Neuronal stem cell (in vitro differentiated cells): ENCODE measurements around the gene GGT6.
A peak's percentile ranks its signal among the peaks of the same experiment; 100 is the strongest.

Experiments
- DNase-seq: peaks from one replicate; pipeline ENCODE4 v3.0.0-alpha.2; 2013; ENCODE audit warnings: low spot score
- H2AFZ ChIP-seq: one replicate; pipeline ENCODE4 v1.6.1; 2013; ENCODE audit warnings: mild to moderate bottlenecking, low read length, inconsistent platforms
- H2AK5ac ChIP-seq: 2 replicates; pipeline ENCODE4 v1.6.1; 2013; ENCODE audit warnings: low read depth, mild to moderate bottlenecking, inconsistent platforms, low read length, moderate library complexity, mixed read lengths
- H2BK120ac ChIP-seq: 2 replicates; pipeline ENCODE4 v1.6.1; 2013; ENCODE audit warnings: low read depth, mild to moderate bottlenecking, inconsistent platforms, low read length, moderate library complexity, mixed read lengths
- H2BK12ac ChIP-seq: one replicate; pipeline ENCODE4 v1.6.1; 2013; ENCODE audit warnings: low read length, inconsistent platforms
- H2BK15ac ChIP-seq: 2 replicates; pipeline ENCODE4 v1.6.1; 2013; ENCODE audit warnings: mild to moderate bottlenecking, low read length, inconsistent platforms, mixed read lengths
- H2BK5ac ChIP-seq: one replicate; pipeline ENCODE4 v1.6.1; 2013; ENCODE audit warnings: inconsistent platforms, mild to moderate bottlenecking, low read length, moderate library complexity
- H3K14ac ChIP-seq: one replicate; pipeline ENCODE4 v1.6.1; 2013; ENCODE audit warnings: low read length, inconsistent platforms
- H3K18ac ChIP-seq: 2 replicates; pipeline ENCODE4 v1.6.1; 2013; ENCODE audit warnings: low read length, inconsistent platforms
- H3K23ac ChIP-seq: 2 replicates; pipeline ENCODE4 v1.6.1; 2013; ENCODE audit warnings: low read depth, mild to moderate bottlenecking, mixed read lengths, low read length, inconsistent platforms; ENCODE audit not compliant: poor library complexity
- H3K27ac ChIP-seq: replicated peaks from 3 replicates; pipeline ENCODE4 v1.5.1; 2013; ENCODE audit warnings: low read length, inconsistent platforms
- H3K27me3 ChIP-seq, 3 experiments: 2 replicates each; pipeline ENCODE4 v1.6.1; 2013; ENCODE audit warnings: low read length in 3 of 3, mild to moderate bottlenecking in 2 of 3, inconsistent platforms in 1 of 3, low read depth in 1 of 3, mixed read lengths in 1 of 3, moderate library complexity in 1 of 3; ENCODE audit not compliant: control insufficient read depth in 3 of 3, insufficient read depth in 3 of 3
- H3K36me3 ChIP-seq, 2 donors: replicated peaks in 1 of 2; 2 replicates each; pipeline ENCODE4 v1.6.1; 2013; ENCODE audit warnings: low read length in 2 of 2; ENCODE audit not compliant: control insufficient read depth in 2 of 2, insufficient read depth in 2 of 2
- H3K4ac ChIP-seq: 2 replicates; pipeline ENCODE4 v1.6.1; 2013; ENCODE audit warnings: inconsistent platforms, mild to moderate bottlenecking, low read length, moderate library complexity
- H3K4me1 ChIP-seq, 2 donors: 1 replicate in 1 of 2; 2 replicates in 1 of 2; pipeline ENCODE4 v1.6.1; 2013; ENCODE audit warnings: low read length in 2 of 2, low read depth in 1 of 2; ENCODE audit not compliant: control insufficient read depth in 2 of 2, insufficient read depth in 1 of 2
- H3K4me2 ChIP-seq: one replicate; pipeline ENCODE4 v1.6.1; 2013; ENCODE audit warnings: mild to moderate bottlenecking, low read length, inconsistent platforms; ENCODE audit not compliant: insufficient read depth, poor library complexity, severe bottlenecking
- H3K4me3 ChIP-seq, 2 donors: 2 replicates each; pipeline ENCODE4 v1.5.1; 2013; ENCODE audit warnings: low read length in 2 of 2, mild to moderate bottlenecking in 2 of 2, inconsistent platforms in 1 of 2, moderate library complexity in 1 of 2
- H3K79me1 ChIP-seq: one replicate; pipeline ENCODE4 v1.6.1; 2013; ENCODE audit warnings: low read depth, mild to moderate bottlenecking, inconsistent platforms, low read length, moderate library complexity
- H3K9ac ChIP-seq: one replicate; pipeline ENCODE4 v1.6.1; 2013; ENCODE audit warnings: mild to moderate bottlenecking, low read depth, low read length, inconsistent platforms; ENCODE audit not compliant: poor library complexity
- H3K9me3 ChIP-seq, 2 donors: replicated peaks in 1 of 2; 2 replicates each; pipeline versions ENCODE3 to v1.6.1; 2013; ENCODE audit warnings: low read length in 2 of 2, mild to moderate bottlenecking in 2 of 2, inconsistent platforms in 1 of 2, low read depth in 1 of 2, mixed read lengths in 1 of 2, moderate library complexity in 1 of 2; ENCODE audit not compliant: control insufficient read depth in 2 of 2, insufficient read depth in 1 of 2
- H4K8ac ChIP-seq: one replicate; pipeline ENCODE4 v1.6.1; 2013; ENCODE audit warnings: low read depth, mild to moderate bottlenecking, inconsistent platforms, low read length, moderate library complexity
- H4K91ac ChIP-seq: one replicate; pipeline ENCODE4 v1.6.1; 2013; ENCODE audit warnings: low read length, low read depth, mild to moderate bottlenecking, inconsistent platforms; ENCODE audit not compliant: poor library complexity
- WGBS, 2 donors: extraction: QIAGEN DNeasy Blood & Tissue Kit; methylation state at CpG; one replicate each; pipeline ENCODE4 v1.1.7; 2013; ENCODE audit warnings: missing lambda C conversion rate in 2 of 2, mixed read lengths in 1 of 2; ENCODE audit not compliant: insufficient read length in 2 of 2, insufficient replicate concordance in 1 of 2; ENCODE audit errors: extremely low coverage in 2 of 2; 5-methylcytosine and 5-hydroxymethylcytosine counted together

The GGT6 gene

GRCh38 chr17:4576729-4577322 is 16.4 kb upstream of the GGT6 start:
- DNase-seq: peak; percentile 65
- H3K14ac ChIP-seq: no peak overlapping the region
- H3K27ac ChIP-seq: peak overlapping the region; percentile 84
- no peak overlapping the region for H3K4me2 ChIP-seq
- peaks cover 17 to 18% of the 10 kb centered on the region in 2 donors for H3K4me1 ChIP-seq
- H3K79me1 ChIP-seq: peaks cover 4% of the 10 kb centered on the region
- H2AFZ ChIP-seq: peak overlapping the region; percentile 91
- H3K27me3 ChIP-seq: peaks cover 0 to 23% (median 0%) of the 10 kb centered on the region in 3 experiments
- H3K23ac ChIP-seq: no peak overlapping the region
- peaks cover 0 to 2% of the 10 kb centered on the region in 2 donors for H3K9me3 ChIP-seq
- H2BK120ac ChIP-seq: peak overlapping the region; percentile 99
- H2BK15ac ChIP-seq: peak overlapping the region; percentile 90
- H2BK12ac ChIP-seq: peak overlapping the region; percentile 12
- peak overlapping the region; percentile 100 for H2AK5ac ChIP-seq
- H3K9ac ChIP-seq: peak overlapping the region; percentile 61
- H2BK5ac ChIP-seq: peak overlapping the region; percentile 98
- H3K4me3 ChIP-seq: no peak overlapping the region
- H4K8ac ChIP-seq: peak overlapping the region; percentile 94
- no peaks in the 10 kb centered on the region for H3K36me3 ChIP-seq
- H3K18ac ChIP-seq: peak overlapping the region; percentile 98
- H3K4ac ChIP-seq: peak overlapping the region; percentile 17
- H4K91ac ChIP-seq: peak overlapping the region; percentile 99
- no CpG with 5 or more reads among the region's 18 CpGs for WGBS, 2 donors

GRCh38 chr17:4576161-4576558 is 15.8 kb upstream of the GGT6 start:
- Histone ChIP-seq H2AK5ac (peak overlapping the region; percentile 100), H3K79me1 (peaks cover 3% of the 10 kb centered on the region), H4K8ac (no peak overlapping the region), H3K4me2 (no peak overlapping the region), H3K27ac (peak overlapping the region; percentile 84), H3K14ac (peak overlapping the region; percentile 59), H3K18ac (peak overlapping the region; percentile 97), H2BK15ac (peak overlapping the region; percentile 90), H3K36me3 (no peaks in the 10 kb centered on the region), H3K9ac (peak overlapping the region; percentile 35), H2BK12ac (peak overlapping the region; percentile 95), H3K9me3 (peaks cover 0 to 2% of the 10 kb centered on the region in 2 donors), H2BK5ac (peak overlapping the region; percentile 98), H3K23ac (no peak overlapping the region), H3K27me3 (peaks cover 0 to 16% (median 0%) of the 10 kb centered on the region in 3 experiments), H3K4me1 (peaks cover 16 to 17% of the 10 kb centered on the region in 2 donors), H3K4ac (peak overlapping the region; percentile 77), H2AFZ (peak overlapping the region; percentile 91), H3K4me3 (no peak overlapping the region), H2BK120ac (peak overlapping the region; percentile 99), H4K91ac (peak overlapping the region; percentile 99)
- no peak for DNase-seq
- WGBS, 2 donors: no CpG with 5 or more reads among the region's 6 CpGs

DNA sequence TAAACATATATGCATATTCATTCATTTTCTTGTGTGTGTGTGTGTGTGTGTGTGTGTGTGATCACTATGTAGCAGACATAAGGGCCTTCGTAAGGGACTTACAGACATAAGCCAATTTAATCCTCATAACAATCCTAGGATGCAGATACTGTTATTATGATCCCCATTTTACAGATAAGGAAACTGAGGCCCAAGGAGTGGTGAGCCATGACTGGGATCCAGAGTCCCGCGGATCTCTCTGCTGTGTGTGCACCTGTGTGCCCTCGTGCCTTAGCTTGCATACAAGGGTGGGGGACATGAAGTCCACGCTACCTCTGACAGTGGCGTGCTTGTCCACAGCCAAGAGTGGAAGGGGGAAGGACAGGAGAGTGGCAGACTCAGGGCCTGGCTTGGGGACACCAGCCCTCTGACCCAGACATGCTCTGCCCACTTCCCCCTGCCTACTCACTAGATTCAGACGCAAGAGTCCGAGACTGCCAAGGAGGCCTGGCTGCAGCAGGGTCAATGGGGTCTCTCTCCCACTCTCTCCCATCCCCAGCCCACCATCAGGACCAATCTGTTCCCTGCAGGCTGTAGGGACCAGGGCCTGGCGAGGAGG is 14.2 kb upstream of the GGT6 start:
- no peak overlapping the region for H2AK5ac ChIP-seq
- no peak overlapping the region for H3K9ac ChIP-seq
- H3K4me1 ChIP-seq: peaks cover 17 to 19% of the 10 kb centered on the region in 2 donors
- H3K18ac ChIP-seq: peak overlapping the region; percentile 76
- no peak overlapping the region for H2BK5ac ChIP-seq
- no peak overlapping the region for H3K27ac ChIP-seq
- H3K4me3 ChIP-seq: no peak overlapping the region
- no peak overlapping the region for H2AFZ ChIP-seq
- no peak overlapping the region for H2BK15ac ChIP-seq
- no peak overlapping the region for H3K4me2 ChIP-seq
- WGBS, 2 donors: no CpG with 5 or more reads among the region's 9 CpGs
- H4K8ac ChIP-seq: no peak overlapping the region
- H3K4ac ChIP-seq: no peak overlapping the region
- DNase-seq: no peak
- no peak overlapping the region for H3K14ac ChIP-seq
- no peaks in the 10 kb centered on the region for H3K36me3 ChIP-seq
- H2BK12ac ChIP-seq: peak overlapping the region; percentile 2
- no peak overlapping the region for H2BK120ac ChIP-seq
- no peak overlapping the region for H3K23ac ChIP-seq
- peaks cover 0 to 3% (median 0%) of the 10 kb centered on the region in 3 experiments for H3K27me3 ChIP-seq
- no peaks in the 10 kb centered on the region for H3K79me1 ChIP-seq
- peaks cover 0 to 2% of the 10 kb centered on the region in 2 donors for H3K9me3 ChIP-seq
- no peak overlapping the region for H4K91ac ChIP-seq

DNA sequence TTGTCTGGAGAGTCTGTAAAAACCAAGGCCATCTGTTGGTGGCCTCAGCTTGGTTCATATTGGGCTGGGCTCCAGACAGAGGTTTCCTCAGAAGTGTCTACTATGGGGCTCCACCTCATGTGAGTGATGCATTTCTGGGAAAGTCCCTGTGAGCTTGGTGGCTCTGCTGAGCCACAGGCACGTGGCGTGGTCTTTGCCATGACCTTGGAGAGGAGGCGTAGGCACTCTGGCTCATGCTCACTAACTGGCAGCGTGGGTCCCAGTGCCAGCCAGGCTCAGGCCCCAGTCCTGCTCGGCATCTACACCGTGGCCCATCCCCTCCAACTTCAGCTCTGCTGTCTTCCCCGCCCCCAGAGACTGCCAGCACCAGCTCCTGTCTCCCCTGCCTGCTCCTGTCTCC is 13.3 kb upstream of the GGT6 start:
- no peak for DNase-seq

More for the DNA sequence above, 13.3 kb upstream of the GGT6 start:
- no peak overlapping the region for H3K4me3 ChIP-seq
- H3K36me3 ChIP-seq: no peaks in the 10 kb centered on the region
- H2BK12ac ChIP-seq: peak overlapping the region; percentile 79
- no peak overlapping the region for H2AFZ ChIP-seq
- no peaks in the 10 kb centered on the region for H3K79me1 ChIP-seq
- H2BK5ac ChIP-seq: no peak overlapping the region
- no peak overlapping the region for H3K23ac ChIP-seq
- H3K9me3 ChIP-seq: no peaks in the 10 kb centered on the region
- H3K18ac ChIP-seq: peak overlapping the region; percentile 88
- H3K27me3 ChIP-seq: peaks cover 0 to 3% (median 0%) of the 10 kb centered on the region in 3 experiments
- H3K4me1 ChIP-seq: peaks cover 17 to 21% of the 10 kb centered on the region in 2 donors
- H3K9ac ChIP-seq: peak overlapping the region; percentile 73
- H3K27ac ChIP-seq: no peak overlapping the region
- H2BK15ac ChIP-seq: peak overlapping the region; percentile 79
- no peak overlapping the region for H4K8ac ChIP-seq
- H4K91ac ChIP-seq: no peak overlapping the region
- H2AK5ac ChIP-seq: no peak overlapping the region
- WGBS, 2 donors: no CpG with 5 or more reads among the region's 7 CpGs
- H3K4ac ChIP-seq: no peak overlapping the region
- H2BK120ac ChIP-seq: no peak overlapping the region
- no peak overlapping the region for H3K14ac ChIP-seq
- H3K4me2 ChIP-seq: no peak overlapping the region
